ENCODE data around the gene MPIG6B. TPM values are rescaled to one million over a fixed set of nuclear protein-coding genes. Genes with fewer than 3 reads are reported as not detected.

MPIG6B gene
- total RNA-seq, 1 donor from 2014 or later = not detected

- no peaks in the 10 kb centered on the region for H3K27me3 Mint-ChIP-seq
- no peak for ATAC-seq (ENCODE audit: low read depth)
- DNase-seq = no peak
- no peaks in the 10 kb centered on the region for H3K9me3 Mint-ChIP-seq
- no peak overlapping the region for H3K27ac Mint-ChIP-seq
- POLR2A ChIA-PET = interaction anchor here (0.5 to 1.1 kb wide), 5 partner anchors 10 to 102 kb away, joined by 3 to 11 read pairs (median 4); partner anchors contain the start of gene MSH5
- CTCF ChIA-PET = interaction anchor here (1.1 kb wide), 1 partner anchor 21 kb away, joined by 4 read pairs; no protein-coding TSS in a partner anchor
- intact Hi-C loops (cut with micrococcal nuclease) = no loop called here
- TF ChIP-seq, protein P1, sequence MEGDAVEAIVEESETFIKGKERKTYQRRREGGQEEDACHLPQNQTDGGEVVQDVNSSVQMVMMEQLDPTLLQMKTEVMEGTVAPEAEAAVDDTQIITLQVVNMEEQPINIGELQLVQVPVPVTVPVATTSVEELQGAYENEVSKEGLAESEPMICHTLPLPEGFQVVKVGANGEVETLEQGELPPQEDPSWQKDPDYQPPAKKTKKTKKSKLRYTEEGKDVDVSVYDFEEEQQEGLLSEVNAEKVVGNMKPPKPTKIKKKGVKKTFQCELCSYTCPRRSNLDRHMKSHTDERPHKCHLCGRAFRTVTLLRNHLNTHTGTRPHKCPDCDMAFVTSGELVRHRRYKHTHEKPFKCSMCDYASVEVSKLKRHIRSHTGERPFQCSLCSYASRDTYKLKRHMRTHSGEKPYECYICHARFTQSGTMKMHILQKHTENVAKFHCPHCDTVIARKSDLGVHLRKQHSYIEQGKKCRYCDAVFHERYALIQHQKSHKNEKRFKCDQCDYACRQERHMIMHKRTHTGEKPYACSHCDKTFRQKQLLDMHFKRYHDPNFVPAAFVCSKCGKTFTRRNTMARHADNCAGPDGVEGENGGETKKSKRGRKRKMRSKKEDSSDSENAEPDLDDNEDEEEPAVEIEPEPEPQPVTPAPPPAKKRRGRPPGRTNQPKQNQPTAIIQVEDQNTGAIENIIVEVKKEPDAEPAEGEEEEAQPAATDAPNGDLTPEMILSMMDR (IDR thresholded peaks at IDR 0.05) = no peak
- no peaks in the 10 kb centered on the region for H3K4me1 Mint-ChIP-seq
- no peak overlapping the region for H3K4me3 Mint-ChIP-seq
- peaks cover 13% of the 10 kb centered on the region for H3K36me3 Mint-ChIP-seq (ENCODE audit: low read depth)
Measured at GRCh38 chr6:31749301-31750036, 26.3 kb downstream of the MPIG6B start.

- TF ChIP-seq, protein P1 (IDR thresholded peaks at IDR 0.05) = no peak
Measured at GRCh38 chr6:31750411-31751022, 27.3 kb downstream of the MPIG6B start.

DNA sequence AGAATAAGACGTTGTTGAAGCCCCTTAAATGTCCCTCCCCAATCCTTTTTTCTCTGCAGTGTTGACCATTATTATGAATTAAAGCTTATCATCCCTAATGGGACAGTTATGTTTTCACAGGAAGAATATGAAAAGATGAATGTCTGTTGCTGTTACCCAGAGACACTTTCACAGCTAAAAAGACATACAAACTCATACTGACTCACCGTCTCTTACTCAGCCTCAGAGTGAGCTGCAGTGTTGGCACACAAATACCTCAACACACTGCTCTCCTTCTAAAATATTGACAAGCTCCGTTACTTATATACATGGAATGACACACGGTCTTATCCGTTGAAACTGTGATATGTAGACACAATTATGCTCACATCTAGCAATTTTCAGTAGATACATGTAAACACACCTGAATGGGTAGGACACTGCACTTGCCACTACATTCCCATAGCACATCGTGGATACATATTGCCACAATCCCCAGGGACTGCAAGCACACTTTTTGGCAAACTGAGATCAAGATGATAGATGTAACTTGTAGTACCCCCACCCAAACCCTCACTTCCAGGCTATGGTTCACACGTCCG lies 29.7 kb downstream of the MPIG6B start:
- Mint-ChIP-seq H3K4me1 (no peaks in the 10 kb centered on the region), H3K27me3 (no peaks in the 10 kb centered on the region), H3K4me3 (no peak overlapping the region), H3K27ac (no peak overlapping the region), H3K36me3 (ENCODE audit: low read depth) (peaks cover 7% of the 10 kb centered on the region), H3K9me3 (no peaks in the 10 kb centered on the region)
- intact Hi-C loops (cut with micrococcal nuclease) = no loop called here
- ChIA-PET POLR2A (interaction anchor here (0.6 kb wide), 1 partner anchor 63 kb away, joined by 6 read pairs; no protein-coding TSS in a partner anchor), CTCF (no interaction called here)
- TF ChIP-seq, protein P1 (IDR thresholded peaks at IDR 0.05) = no peak
- DNase-seq (no peak), ATAC-seq (ENCODE audit: low read depth) (no peak)

More at GRCh38 chr6:31750411-31751022, 27.3 kb downstream of the MPIG6B start:
- no peak for ATAC-seq (ENCODE audit: low read depth)
- POLR2A ChIA-PET = interaction anchor here (0.6 to 1.1 kb wide), 3 partner anchors 11 to 85 kb away, joined by 3 to 4 read pairs (median 3); partner anchors contain the start of gene MSH5
- Mint-ChIP-seq H3K4me1 (no peaks in the 10 kb centered on the region), H3K9me3 (no peaks in the 10 kb centered on the region), H3K36me3 (ENCODE audit: low read depth) (peaks cover 12% of the 10 kb centered on the region), H3K27ac (no peak overlapping the region), H3K4me3 (no peak overlapping the region), H3K27me3 (no peaks in the 10 kb centered on the region)
- CTCF ChIA-PET = interaction anchor here (1.1 kb wide), 1 partner anchor 19 kb away, joined by 3 read pairs; no protein-coding TSS in a partner anchor
- intact Hi-C loops (cut with micrococcal nuclease) = no loop called here
- no peak for DNase-seq

- DNase-seq (no peak), ATAC-seq (ENCODE audit: low read depth) (no peak)
- intact Hi-C loops (cut with micrococcal nuclease) = no loop called here
- Mint-ChIP-seq H3K9me3 (no peaks in the 10 kb centered on the region), H3K27me3 (no peaks in the 10 kb centered on the region), H3K27ac (no peak overlapping the region), H3K36me3 (ENCODE audit: low read depth) (peaks cover 25% of the 10 kb centered on the region), H3K4me1 (no peaks in the 10 kb centered on the region), H3K4me3 (no peak overlapping the region)
- CTCF ChIA-PET = no interaction called here
- POLR2A ChIA-PET = no interaction called here
- TF ChIP-seq, protein P1 (IDR thresholded peaks at IDR 0.05) = no peak
Measured at GRCh38 chr6:31758281-31758680, 35.1 kb downstream of the MPIG6B start.

DNA sequence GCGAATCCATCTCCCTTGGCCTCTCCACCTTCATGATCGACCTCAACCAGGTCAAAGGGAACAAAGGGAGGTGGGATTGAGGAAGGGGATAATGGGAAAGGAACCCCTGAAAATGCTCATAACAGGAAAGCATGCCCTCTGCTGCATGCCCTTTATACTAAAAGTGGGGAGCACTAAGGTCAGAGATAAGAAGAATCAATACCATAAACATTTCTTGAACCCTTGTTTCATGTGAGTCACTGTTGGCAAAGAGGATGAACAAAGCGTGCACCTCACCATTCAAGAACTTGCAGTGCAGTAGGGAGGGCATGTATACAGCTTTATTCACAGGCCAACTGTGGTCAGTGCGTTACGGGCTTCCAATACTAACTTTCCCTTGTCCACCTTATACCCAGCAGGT lies 37.6 kb downstream of the MPIG6B start:
- H3K4me3 Mint-ChIP-seq = no peak overlapping the region
- H3K9me3 Mint-ChIP-seq = no peaks in the 10 kb centered on the region
- DNase-seq (no peak), ATAC-seq (ENCODE audit: low read depth) (no peak)
- H3K4me1 Mint-ChIP-seq = no peaks in the 10 kb centered on the region
- intact Hi-C loops (cut with micrococcal nuclease) = no loop called here
- CTCF ChIA-PET = interaction anchor here (1.1 kb wide), 1 partner anchor 9 kb away, joined by 3 read pairs; no protein-coding TSS in a partner anchor
- peaks cover 33% of the 10 kb centered on the region for H3K36me3 Mint-ChIP-seq (ENCODE audit: low read depth)
- POLR2A ChIA-PET = no interaction called here
- no peak overlapping the region for H3K27ac Mint-ChIP-seq
- no peaks in the 10 kb centered on the region for H3K27me3 Mint-ChIP-seq
- TF ChIP-seq, protein P1 (IDR thresholded peaks at IDR 0.05) = no peak

Measured in activated B cell treated with CpG ODN at 0.5 μM for 24 hours (primary cell).